ENCODE data around the gene TCERG1L. TPM values are rescaled to one million over a fixed set of nuclear protein-coding genes. Genes with fewer than 3 reads are reported as not detected.

TCERG1L gene
- total RNA-seq, 1 donor from 2014 or later: not detected

- ATAC-seq (no peak), DNase-seq (no peak)
- no peaks in the 10 kb centered on the region for H3K9me3 ChIP-seq
- intact Hi-C loops (cut with DNase I): no loop called here
- H3K4me1 ChIP-seq: no peaks in the 10 kb centered on the region
- no peaks in the 10 kb centered on the region for H3K36me3 ChIP-seq
- H3K27ac ChIP-seq: no peak overlapping the region
- H3K4me3 ChIP-seq: no peak overlapping the region
- H3K27me3 ChIP-seq (ENCODE audit: low read depth): peaks cover 9% of the 10 kb centered on the region
- TF ChIP-seq, protein P1, sequence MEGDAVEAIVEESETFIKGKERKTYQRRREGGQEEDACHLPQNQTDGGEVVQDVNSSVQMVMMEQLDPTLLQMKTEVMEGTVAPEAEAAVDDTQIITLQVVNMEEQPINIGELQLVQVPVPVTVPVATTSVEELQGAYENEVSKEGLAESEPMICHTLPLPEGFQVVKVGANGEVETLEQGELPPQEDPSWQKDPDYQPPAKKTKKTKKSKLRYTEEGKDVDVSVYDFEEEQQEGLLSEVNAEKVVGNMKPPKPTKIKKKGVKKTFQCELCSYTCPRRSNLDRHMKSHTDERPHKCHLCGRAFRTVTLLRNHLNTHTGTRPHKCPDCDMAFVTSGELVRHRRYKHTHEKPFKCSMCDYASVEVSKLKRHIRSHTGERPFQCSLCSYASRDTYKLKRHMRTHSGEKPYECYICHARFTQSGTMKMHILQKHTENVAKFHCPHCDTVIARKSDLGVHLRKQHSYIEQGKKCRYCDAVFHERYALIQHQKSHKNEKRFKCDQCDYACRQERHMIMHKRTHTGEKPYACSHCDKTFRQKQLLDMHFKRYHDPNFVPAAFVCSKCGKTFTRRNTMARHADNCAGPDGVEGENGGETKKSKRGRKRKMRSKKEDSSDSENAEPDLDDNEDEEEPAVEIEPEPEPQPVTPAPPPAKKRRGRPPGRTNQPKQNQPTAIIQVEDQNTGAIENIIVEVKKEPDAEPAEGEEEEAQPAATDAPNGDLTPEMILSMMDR (IDR thresholded peaks at IDR 0.05): no peak
Observed at GRCh38 chr10:131274883-131275282, 36.6 kb downstream of the TCERG1L start.

DNA sequence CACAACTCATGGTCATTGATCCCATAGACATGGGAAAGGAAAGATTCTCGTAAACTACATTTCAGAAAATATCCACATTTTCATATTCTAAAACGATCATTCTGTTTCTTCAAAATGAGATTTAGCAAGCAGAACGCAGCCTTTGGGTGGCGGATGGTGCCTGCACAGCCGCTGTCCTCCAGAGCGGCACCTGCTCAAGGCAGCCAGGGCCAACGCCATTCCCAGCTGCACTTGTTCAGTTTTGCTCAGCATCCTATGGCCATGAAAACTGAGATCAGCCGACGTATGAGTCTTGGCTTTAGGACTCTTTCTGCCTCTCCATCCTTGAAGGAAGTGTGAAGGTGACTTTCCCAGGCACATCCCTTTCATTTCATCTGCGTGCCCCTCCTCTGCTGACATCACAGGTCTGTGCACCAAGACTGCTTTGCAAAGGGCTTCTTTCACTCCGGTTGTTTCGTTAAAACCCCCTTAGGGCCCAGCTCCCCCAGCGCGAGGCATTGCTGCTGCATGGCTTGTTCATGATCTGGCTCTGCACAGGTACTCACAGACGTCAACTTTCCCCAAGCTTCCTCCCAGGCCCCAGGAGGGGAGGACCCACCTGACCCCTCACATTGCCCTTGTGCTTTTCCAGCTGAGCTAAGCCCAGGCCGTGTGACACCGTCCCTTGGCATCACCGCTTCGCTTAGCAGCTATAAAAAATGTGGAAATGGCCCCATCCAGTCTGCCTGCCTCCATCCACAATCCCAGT, 37.2 kb downstream of the TCERG1L start:
- no peak overlapping the region for H3K27ac ChIP-seq
- H3K4me1 ChIP-seq: no peaks in the 10 kb centered on the region
- TF ChIP-seq, protein P1 (IDR thresholded peaks at IDR 0.05): no peak
- ATAC-seq (no peak), DNase-seq (no peak)
- no peak overlapping the region for H3K4me3 ChIP-seq
- H3K36me3 ChIP-seq: no peaks in the 10 kb centered on the region
- intact Hi-C loops (cut with DNase I): no loop called here
- no peaks in the 10 kb centered on the region for H3K9me3 ChIP-seq
- H3K27me3 ChIP-seq (ENCODE audit: low read depth): peaks cover 9% of the 10 kb centered on the region

DNA sequence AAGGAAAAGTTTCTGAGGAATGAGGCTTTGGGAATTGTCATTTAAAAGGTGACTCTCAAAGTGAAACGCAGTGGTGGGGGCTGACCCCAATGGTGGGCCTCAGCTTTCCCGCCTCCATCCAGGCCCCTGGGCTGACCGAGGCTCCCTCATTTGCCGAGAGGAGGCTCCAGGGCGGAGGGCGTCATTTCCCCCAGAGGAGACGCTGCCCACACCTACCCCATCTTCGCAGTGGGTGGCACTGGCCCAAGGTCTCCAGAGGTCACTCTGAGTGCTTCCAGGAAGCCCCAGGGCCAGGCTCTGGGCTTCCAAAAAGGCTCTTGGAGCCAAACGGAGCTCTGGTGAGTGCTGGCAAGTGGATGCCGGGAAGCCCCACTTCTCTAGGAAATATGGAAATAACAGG, 38.0 kb downstream of the TCERG1L start:
- Histone ChIP-seq H3K4me3 (no peak overlapping the region), H3K9me3 (no peaks in the 10 kb centered on the region), H3K4me1 (no peaks in the 10 kb centered on the region), H3K27me3 (ENCODE audit: low read depth) (peaks cover 9% of the 10 kb centered on the region), H3K27ac (no peak overlapping the region), H3K36me3 (no peaks in the 10 kb centered on the region)
- DNase-seq (no peak), ATAC-seq (no peak)
- intact Hi-C loops (cut with DNase I): no loop called here
- TF ChIP-seq, protein P1 (IDR thresholded peaks at IDR 0.05): no peak

DNA sequence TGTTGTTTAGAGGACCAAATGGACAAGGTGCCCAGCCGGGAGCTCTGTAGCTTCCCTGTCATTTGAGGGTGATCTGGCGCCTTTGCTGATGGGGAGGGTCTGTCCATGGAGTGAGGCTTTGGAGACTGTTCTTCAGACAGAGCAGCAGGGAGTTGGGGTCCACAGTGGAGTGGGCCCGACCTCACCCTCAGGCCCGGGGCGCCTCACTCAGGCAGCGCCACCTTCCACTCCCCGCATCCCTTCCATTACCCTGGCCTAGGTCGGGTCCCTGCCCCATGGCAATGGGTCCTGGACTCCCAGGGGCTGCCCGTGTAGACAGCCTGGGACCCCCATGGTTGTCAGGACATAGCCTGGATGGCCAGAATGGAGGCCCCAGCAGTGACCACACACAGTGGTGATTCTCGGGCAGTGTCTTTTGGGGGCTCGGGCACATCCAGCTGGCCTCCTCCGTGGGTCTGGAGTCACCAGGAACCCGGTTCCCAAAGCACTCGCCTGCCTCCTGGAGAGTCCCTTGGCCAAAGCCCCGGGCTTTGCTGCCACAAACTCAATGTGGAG, 38.5 kb downstream of the TCERG1L start:
- H3K4me1 ChIP-seq: no peaks in the 10 kb centered on the region
- no peak overlapping the region for H3K27ac ChIP-seq
- DNase-seq: no peak
- TF ChIP-seq, protein P1 (IDR thresholded peaks at IDR 0.05): no peak
- peaks cover 9% of the 10 kb centered on the region for H3K27me3 ChIP-seq (ENCODE audit: low read depth)
- no peaks in the 10 kb centered on the region for H3K9me3 ChIP-seq
- intact Hi-C loops (cut with DNase I): no loop called here
- peak; percentile 5 to 7 for ATAC-seq
- H3K4me3 ChIP-seq: no peak overlapping the region
- H3K36me3 ChIP-seq: no peaks in the 10 kb centered on the region

GRCh38 chr10:131271966-131272365, 39.6 kb downstream of the TCERG1L start:
- H3K27ac ChIP-seq: no peak overlapping the region
- H3K9me3 ChIP-seq: no peaks in the 10 kb centered on the region
- H3K4me1 ChIP-seq: no peaks in the 10 kb centered on the region
- TF ChIP-seq, protein P1 (IDR thresholded peaks at IDR 0.05): no peak
- H3K36me3 ChIP-seq: no peaks in the 10 kb centered on the region
- H3K27me3 ChIP-seq (ENCODE audit: low read depth): peaks cover 9% of the 10 kb centered on the region
- ATAC-seq: no peak
- intact Hi-C loops (cut with DNase I): no loop called here
- no peak for DNase-seq
- no peak overlapping the region for H3K4me3 ChIP-seq
